GM12878 (cell line): ENCODE data around the gene ENOX1.

Experiments used
- EP300 ChIP-seq, 2 experiments: fragments of 150-350 bp in 1 of 2; IDR thresholded peaks; 2 replicates each; pipeline ENCODE4 v1.6.1; 2011 to 2012; ENCODE audit warnings: low read depth in 2 of 2, low read length in 2 of 2, borderline replicate concordance in 1 of 2, improper control_type of control experiment in 1 of 2, inconsistent platforms in 1 of 2; ENCODE audit not compliant: control insufficient read depth in 1 of 2
- ETV6 ChIP-seq, 2 experiments: fragments of 450-650 bp in 1 of 2; IDR thresholded peaks in 1 of 2; conservative IDR thresholded peaks in 1 of 2; 2 replicates each; pipeline ENCODE4 v1.6.1; 2014; ENCODE audit warnings: antibody characterized with exemption in 1 of 2, borderline replicate concordance in 1 of 2, low read depth in 1 of 2, mild to moderate bottlenecking in 1 of 2, moderate library complexity in 1 of 2
- POLR2A ChIP-seq: IDR thresholded peaks from 2 replicates; pipeline ENCODE4 v1.6.1; 2011; ENCODE audit warnings: low read depth, mild to moderate bottlenecking, low read length
- TARDBP ChIP-seq: IDR thresholded peaks from 2 replicates; pipeline ENCODE4 v1.6.1; 2016; ENCODE audit warnings: borderline replicate concordance
- ZNF207 ChIP-seq: fragments of 450-650 bp; IDR thresholded peaks from 2 replicates; pipeline ENCODE4 v1.6.1; 2014; ENCODE audit warnings: antibody characterized with exemption, mild to moderate bottlenecking, borderline replicate concordance
- ZNF274 ChIP-seq: IDR thresholded peaks from one replicate; pipeline ENCODE4 v1.8.0; 2011; ENCODE audit not compliant: insufficient read length, insufficient read depth
- TF ChIP-seq, protein P1 (sequence below), 3 experiments: IDR thresholded peaks in 2 of 3; conservative IDR thresholded peaks in 1 of 3; 2 replicates each; pipeline ENCODE4 v1.5.1; 2011; ENCODE audit warnings: low read depth in 3 of 3, low read length in 3 of 3, mild to moderate bottlenecking in 3 of 3, control low read depth in 2 of 3, moderate library complexity in 2 of 3, inconsistent platforms in 1 of 3, mixed read lengths in 1 of 3; ENCODE audit not compliant: control insufficient read depth in 2 of 3, insufficient read depth in 1 of 3; ENCODE audit errors: extremely low read depth in 1 of 3

DNA sequence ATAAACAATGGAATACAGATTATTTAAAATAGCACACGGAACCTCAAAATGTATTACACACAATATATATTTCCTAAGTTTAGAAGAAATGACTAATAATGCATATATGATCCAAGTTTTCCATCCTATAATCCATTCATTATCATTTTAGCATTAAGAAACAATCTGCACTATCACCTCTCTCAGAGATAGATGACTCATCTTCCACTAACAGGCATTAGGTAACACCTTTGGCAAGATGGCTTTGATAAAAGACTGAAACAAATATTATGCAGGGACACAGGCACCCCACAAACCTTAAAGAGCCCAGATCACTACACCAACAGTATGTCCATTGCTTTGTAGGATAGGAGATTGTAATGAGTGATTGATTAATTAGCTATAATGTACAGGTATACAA is 4.1 kb downstream of the ENOX1 start:
- no peak for TF ChIP-seq TARDBP
- TF ChIP-seq ETV6 (conservative IDR thresholded peaks at IDR 0.05 in 1 of 2, IDR thresholded peaks at IDR 0.05 in 1 of 2; ENCODE audit: borderline replicate concordance in 1 of 2, low read depth in 1 of 2): no peak
- no peak for TF ChIP-seq ZNF274
- TF ChIP-seq, protein P1, sequence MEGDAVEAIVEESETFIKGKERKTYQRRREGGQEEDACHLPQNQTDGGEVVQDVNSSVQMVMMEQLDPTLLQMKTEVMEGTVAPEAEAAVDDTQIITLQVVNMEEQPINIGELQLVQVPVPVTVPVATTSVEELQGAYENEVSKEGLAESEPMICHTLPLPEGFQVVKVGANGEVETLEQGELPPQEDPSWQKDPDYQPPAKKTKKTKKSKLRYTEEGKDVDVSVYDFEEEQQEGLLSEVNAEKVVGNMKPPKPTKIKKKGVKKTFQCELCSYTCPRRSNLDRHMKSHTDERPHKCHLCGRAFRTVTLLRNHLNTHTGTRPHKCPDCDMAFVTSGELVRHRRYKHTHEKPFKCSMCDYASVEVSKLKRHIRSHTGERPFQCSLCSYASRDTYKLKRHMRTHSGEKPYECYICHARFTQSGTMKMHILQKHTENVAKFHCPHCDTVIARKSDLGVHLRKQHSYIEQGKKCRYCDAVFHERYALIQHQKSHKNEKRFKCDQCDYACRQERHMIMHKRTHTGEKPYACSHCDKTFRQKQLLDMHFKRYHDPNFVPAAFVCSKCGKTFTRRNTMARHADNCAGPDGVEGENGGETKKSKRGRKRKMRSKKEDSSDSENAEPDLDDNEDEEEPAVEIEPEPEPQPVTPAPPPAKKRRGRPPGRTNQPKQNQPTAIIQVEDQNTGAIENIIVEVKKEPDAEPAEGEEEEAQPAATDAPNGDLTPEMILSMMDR (IDR thresholded peaks at IDR 0.05 in 2 of 3, conservative IDR thresholded peaks at IDR 0.05 in 1 of 3; ENCODE audit: control insufficient read depth in 2 of 3, extremely low read depth in 1 of 3, insufficient read depth in 1 of 3, low read depth in 3 of 3, low read length in 3 of 3): no peak
- TF ChIP-seq EP300 (IDR thresholded peaks at IDR 0.05; ENCODE audit: borderline replicate concordance in 1 of 2, control insufficient read depth in 1 of 2, low read depth in 2 of 2, low read length in 2 of 2): no peak
- TF ChIP-seq ZNF207: no peak
- no peak for TF ChIP-seq POLR2A
